ENCODE results near the gene TAS1R2.

TAS1R2 gene

DNA sequence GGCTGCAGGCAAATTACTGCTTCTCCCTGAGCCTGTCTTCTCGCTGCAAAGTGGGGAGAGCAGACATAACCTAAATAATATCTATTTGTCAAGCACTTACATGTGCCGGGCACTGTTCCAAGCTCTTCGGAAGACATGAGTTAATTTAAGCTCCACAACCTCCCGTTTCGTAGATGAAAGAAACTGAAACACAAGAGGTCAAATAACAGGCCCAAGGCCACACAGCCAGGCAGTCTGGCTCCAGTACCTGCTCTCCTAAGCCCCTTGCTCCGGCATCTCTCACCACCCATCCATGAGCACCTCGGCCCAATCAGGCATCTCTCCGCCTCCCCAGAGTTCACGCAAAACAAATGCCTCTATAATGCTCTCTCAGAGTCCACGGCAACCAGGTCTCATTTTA, 65.4 kb downstream of the TAS1R2 start:
- no peaks in the 10 kb centered on the region for H3K27me3 ChIP-seq (ENCODE audit: insufficient read depth, low read length)
- H3K4me1 ChIP-seq (ENCODE audit: insufficient read depth, low read length), result no peaks in the 10 kb centered on the region
- H3K9me3 ChIP-seq (ENCODE audit: low read length), result no peaks in the 10 kb centered on the region

DNA sequence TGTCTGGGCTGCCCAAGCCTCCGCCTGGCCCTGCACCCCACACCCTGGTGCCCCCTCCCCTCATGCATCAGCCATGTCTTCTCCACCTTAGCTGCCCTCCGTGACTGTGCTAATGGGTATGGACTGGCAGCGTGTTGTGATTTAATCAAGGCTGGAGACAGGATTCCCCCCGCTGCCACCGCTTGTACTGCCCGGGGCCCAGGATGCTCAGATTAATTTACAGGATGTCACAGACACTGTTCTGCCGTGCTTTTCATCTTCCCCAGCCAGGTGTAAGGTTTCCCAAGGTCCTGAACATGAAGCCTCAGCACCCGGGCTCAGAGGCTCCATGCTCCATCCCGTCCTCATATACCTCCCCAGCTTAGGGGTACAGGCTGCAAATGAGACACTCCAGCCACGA, 66.3 kb downstream of the TAS1R2 start:
- H3K4me1 ChIP-seq (ENCODE audit: insufficient read depth, low read length), result no peaks in the 10 kb centered on the region
- no peaks in the 10 kb centered on the region for H3K9me3 ChIP-seq (ENCODE audit: low read length)
- no peak overlapping the region for H3K4me3 ChIP-seq (ENCODE audit: low read length)
- H2AFZ ChIP-seq (ENCODE audit: low read depth, low read length), result no peak overlapping the region
- no peaks in the 10 kb centered on the region for H3K36me3 ChIP-seq (ENCODE audit: insufficient read depth, low read length)
- H3K27me3 ChIP-seq (ENCODE audit: insufficient read depth, low read length), result no peaks in the 10 kb centered on the region

More for the DNA sequence above, 65.4 kb downstream of the TAS1R2 start:
- Histone ChIP-seq H2AFZ (ENCODE audit: low read depth, low read length) (no peak overlapping the region), H3K4me3 (ENCODE audit: low read length) (no peak overlapping the region), H3K36me3 (ENCODE audit: insufficient read depth, low read length) (no peaks in the 10 kb centered on the region)

DNA sequence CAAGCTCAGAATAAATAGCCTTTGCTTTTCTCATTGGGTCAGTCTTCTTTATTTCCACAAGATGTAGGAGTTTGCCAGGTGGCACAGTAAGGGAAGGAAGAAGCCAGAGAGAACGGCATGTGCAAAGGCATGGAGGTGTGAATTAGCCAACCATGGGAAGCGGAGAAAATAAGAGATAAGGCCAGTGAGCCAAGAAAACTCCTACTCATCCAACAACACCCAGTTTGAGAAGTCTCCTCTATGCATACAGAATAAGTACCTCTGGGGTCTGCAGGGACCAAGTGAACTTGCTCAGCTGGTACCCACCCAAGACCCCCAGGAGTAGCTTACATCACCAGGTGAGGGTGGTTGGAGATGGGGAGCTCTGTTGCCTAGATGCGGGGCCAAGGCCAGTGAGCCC, 66.7 kb downstream of the TAS1R2 start:
- Histone ChIP-seq H3K4me1 (ENCODE audit: insufficient read depth, low read length) (no peaks in the 10 kb centered on the region), H2AFZ (ENCODE audit: low read depth, low read length) (no peak overlapping the region), H3K36me3 (ENCODE audit: insufficient read depth, low read length) (no peaks in the 10 kb centered on the region), H3K9me3 (ENCODE audit: low read length) (no peaks in the 10 kb centered on the region), H3K27me3 (ENCODE audit: insufficient read depth, low read length) (no peaks in the 10 kb centered on the region), H3K4me3 (ENCODE audit: low read length) (no peak overlapping the region)

All from neuron (in vitro differentiated cells).